Stimulated activated CD8-positive, alpha-beta memory T cell treated with anti-CD3 and anti-CD28 coated beads, Interleukin-12 subunit alpha, Interleukin-12 subunit beta, amount 100 ng/mL, for 24 hours (primary cell): ENCODE data around the gene CAMK2B.
A peak's percentile ranks its signal among the peaks of the same experiment; 100 is the strongest.

ENCODE experiments used
- DNase-seq: peaks from one replicate; pipeline ENCODE4 v3.0.0-alpha.2; 2020; ENCODE audit errors: extremely low read depth

The CAMK2B gene

GRCh38 chr7:44329888-44330287 lies 4.5 kb upstream of the CAMK2B start:
- DNase-seq, result no peak

DNA sequence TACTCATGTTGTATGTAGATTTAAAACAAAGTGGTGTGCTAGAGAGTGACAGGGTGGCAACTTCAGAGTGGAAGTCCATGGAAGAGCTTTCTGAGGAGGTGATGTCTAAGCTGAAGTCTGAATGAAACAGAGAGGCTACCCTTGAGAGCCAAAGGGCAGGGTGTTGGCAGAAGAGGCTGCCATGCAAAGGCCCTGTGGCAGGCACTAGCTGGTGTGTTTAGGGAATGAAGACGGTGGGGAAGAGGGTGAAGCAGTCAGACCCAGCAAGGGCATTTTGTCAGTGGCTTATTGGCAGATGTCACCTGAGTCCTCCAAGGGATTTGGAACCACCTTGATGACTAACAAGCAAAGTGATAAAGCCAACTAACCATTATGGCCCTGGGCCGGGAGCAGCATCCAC lies 3.7 kb upstream of the CAMK2B start:
- DNase-seq, result no peak

- DNase-seq, result no peak
Observed at GRCh38 chr7:44327981-44328380, 2.6 kb upstream of the CAMK2B start.

DNA sequence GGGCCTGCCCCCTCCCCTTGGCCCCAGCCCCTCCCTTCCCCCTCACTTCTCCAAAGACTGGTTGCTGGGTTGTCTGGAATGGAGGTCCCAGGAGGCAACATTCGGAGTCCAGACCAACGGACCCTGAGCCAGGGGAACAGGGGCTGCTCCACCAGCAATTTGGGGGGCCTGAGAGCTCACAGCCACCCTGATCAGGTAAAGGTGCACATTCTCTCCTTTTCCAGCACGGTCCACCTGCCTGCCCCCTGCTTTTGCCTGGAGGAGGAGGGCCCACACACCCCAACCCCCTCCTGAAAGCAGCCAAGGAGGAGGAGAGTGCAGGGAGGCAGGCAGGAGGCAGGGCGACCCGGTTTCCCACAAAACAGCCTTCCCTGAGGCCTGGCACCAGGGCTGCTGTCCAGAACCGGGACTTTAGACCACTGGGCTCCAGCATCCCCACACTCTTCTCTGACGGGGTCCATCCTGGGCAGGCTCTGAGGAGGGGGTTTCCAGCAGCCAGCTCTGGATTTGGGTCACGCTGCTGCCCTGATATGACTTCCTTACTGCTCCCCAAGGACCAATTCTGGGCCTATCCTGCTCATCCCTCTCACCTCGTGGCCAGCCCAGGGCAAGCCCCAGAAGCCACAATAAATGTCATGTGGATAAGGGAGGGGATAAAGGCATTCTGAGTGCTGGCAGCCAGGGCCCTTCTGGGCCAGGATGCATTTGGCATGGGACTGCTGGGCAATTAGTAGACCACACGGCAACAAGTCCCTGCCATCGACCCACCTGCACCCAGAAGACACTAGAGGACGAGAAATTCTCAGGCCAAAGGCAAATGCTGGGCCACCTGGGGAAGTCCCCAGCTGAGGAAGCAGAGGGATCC lies 1.1 kb upstream of the CAMK2B start:
- no peak for DNase-seq

DNA sequence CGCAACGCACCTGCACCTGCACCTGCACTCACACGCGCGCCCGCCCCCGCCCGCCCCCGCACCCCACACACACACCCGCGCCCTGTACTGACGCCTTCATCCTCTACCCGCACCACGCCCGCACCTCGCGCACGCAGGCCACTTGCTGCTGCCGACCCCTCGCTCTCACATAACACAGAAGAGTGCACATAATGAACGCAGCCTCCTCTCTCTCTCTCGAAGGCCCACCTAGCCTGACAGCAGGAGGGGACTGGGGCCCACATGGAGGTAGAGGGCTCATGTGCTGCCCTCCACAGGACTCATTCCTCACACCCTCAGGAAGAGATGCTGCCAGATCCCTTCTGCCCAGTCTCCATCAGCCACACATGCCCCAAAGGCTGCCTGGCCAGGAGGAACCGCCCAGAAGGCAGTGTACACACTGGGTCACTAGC lies 432 bp upstream of the CAMK2B start:
- DNase-seq, result no peak

- no peak for DNase-seq
Observed at GRCh38 chr7:44324481-44325200, 753 bp downstream of the CAMK2B start.

DNA sequence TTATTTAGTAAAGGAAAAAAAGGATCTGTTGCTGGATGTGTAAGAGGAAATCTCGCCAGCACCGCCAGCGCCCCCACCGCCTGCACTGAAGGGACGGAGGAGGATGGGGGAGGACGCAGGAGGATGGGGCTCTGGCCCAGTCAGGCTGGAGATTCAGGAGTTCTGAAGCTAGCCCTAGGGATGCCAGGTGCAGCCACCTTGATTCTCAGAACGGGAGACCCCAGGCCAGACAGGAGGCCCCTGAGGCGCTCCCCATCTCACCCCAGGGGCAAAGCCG lies 1.3 kb downstream of the CAMK2B start:
- no peak for DNase-seq

DNA sequence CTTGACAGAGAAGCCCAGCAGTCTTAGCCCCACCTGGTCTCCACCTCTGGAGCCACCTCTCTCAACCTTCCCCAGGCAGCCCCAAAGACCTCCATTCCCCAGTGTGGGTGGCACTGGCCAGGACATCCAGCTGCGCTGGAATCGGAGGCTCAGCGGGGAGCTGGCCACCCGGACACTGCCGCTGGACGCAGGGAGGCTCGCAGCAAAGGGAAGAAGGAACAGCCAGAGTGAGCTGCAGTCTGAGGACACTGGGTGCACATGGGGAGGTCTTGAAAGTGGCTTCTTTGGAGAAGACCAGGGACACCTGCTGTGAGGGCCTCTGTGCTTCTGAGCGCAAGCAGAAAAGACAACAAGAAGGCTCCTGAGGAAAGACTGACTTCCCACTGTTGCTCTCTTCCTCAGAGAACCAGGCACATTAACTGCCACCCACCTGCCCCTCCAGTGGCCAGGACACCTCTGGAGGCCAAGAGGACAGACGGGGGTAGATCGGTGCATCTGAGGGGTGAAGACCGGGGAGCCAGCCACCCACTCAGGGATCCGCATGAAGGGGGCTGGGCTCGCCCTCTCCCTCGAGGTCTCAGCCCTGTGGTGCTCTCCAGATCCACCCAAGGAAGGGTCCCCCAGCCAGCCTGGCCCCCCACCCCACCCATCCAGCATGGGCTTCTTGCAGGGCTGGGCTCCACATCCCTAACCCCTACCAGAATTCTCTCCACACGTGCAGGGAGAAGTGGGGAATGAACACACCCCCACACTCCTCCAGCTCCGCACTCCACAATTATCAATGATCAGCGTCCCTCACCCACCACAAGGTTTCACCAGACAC lies 1.8 kb downstream of the CAMK2B start:
- DNase-seq, result no peak

GRCh38 chr7:44322631-44323363 lies 2.6 kb downstream of the CAMK2B start:
- DNase-seq, result no peak

GRCh38 chr7:44321796-44322195 lies 3.6 kb downstream of the CAMK2B start:
- DNase-seq, result no peak

DNA sequence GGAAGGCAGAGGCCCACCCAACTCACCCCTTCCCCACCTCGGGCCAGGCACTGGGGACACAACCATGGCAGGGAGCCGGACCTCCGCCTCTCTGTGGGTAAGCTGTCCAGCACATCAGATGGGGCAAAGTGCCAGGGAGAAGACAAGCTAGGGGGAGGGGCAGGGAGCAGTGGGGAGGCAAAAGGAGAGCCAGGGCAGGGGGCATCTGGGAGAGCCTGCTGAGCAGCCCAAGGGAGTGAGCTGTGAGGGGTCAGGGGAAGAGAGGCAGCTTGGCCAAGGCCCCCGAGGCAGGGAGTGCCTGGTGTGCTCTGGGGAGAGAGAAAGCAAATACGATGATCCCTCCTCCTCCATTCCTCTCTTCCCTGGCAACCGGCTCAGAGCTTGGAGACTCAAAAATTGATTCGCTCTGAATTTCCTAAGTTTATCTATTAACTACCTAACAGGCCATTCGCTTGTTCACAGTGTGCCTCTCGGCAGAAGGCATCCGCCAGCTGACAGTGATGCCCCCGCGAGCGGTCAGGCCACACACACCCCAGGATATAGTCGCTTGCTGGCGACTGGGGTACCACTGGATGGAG lies 4.5 kb downstream of the CAMK2B start:
- no peak for DNase-seq

- DNase-seq, result no peak
Observed at GRCh38 chr7:44320141-44320540, 5.3 kb downstream of the CAMK2B start.

DNA sequence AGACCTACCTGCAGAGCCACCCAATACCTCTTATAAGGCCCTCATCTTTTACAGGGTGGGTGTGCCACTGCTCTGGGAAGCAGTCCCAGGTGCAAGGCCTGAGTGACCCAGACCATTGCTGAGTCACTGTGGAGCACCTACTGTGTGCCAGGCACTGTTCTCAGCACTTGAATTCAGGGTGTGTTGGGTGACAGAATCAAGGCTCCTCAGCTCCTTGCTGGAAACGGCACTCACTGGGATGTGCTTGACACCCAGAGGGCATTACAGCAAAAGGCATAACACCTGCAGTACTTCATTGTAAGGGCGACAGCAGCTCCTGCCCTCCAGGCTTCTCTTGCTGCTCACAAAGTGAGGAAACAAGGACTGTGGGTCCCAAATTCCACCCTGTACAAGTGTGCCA lies 7.1 kb downstream of the CAMK2B start:
- DNase-seq, result no peak

DNA sequence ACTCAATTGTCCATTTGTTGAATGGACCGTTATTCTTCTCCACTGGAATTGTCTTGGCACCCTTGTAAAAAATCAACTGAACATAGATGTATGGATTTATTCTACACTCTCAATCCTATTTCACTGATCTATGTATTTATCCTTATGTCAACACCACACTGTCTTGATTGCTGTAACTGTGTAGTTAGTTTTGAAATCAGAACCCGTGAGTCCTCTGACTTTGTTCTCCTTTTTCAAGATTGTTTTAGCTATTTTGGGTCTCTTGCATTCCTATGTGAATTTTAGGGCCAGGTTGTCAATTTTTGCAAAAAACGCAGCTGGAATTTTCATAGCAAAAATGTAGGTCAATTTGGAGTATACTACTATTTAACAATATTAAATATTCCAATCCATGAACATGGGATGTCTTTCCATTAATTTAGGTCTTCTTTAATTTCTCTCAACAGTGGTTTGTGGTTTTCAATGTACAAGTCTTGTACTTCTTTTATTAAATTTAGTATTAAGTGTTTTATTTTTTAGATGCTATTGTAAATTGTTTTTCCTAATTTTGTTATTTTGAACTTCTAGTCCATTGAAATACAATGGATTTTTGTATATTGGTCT lies 10.0 kb downstream of the CAMK2B start:
- no peak for DNase-seq

DNA sequence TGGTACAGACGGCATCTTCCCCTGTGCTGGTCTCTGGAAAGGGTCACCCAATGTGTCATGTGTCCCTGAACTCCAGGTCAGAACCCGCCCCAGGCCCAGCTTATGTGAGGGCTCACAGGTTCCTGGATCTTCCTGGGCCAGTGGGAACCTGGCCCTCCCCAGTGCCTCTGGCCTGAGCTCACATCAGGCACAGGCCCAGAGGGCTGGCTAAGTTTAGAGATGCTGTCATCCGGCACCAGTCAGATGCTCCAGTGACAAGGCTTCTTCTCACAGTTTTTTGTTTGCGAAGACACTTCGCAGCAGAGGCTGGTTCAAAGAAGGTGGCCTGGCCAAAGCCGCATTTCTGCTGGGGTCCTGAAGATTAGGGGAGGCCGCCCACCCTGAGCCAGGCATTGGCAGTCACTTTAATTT lies 11.8 kb downstream of the CAMK2B start:
- no peak for DNase-seq

DNA sequence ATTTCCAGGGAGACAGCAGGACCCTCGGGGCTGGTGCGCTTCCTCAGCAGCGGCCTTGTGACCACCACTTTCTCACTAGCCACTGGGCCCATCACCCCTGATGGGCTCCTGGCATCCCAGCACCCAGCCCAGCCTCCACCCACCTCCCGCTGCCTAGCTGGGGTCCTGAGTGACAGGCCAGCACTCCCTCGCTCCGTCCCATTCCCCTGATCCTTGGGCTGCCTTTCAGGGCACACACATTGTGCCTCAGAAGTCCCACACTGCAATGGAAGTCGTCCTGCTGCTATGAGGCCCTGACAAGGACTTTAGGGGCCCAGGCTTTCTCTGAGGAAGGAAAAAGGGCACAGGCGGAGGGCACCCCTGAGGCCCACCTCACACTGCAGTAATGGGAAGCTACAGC lies 12.4 kb downstream of the CAMK2B start:
- DNase-seq, result no peak

DNA sequence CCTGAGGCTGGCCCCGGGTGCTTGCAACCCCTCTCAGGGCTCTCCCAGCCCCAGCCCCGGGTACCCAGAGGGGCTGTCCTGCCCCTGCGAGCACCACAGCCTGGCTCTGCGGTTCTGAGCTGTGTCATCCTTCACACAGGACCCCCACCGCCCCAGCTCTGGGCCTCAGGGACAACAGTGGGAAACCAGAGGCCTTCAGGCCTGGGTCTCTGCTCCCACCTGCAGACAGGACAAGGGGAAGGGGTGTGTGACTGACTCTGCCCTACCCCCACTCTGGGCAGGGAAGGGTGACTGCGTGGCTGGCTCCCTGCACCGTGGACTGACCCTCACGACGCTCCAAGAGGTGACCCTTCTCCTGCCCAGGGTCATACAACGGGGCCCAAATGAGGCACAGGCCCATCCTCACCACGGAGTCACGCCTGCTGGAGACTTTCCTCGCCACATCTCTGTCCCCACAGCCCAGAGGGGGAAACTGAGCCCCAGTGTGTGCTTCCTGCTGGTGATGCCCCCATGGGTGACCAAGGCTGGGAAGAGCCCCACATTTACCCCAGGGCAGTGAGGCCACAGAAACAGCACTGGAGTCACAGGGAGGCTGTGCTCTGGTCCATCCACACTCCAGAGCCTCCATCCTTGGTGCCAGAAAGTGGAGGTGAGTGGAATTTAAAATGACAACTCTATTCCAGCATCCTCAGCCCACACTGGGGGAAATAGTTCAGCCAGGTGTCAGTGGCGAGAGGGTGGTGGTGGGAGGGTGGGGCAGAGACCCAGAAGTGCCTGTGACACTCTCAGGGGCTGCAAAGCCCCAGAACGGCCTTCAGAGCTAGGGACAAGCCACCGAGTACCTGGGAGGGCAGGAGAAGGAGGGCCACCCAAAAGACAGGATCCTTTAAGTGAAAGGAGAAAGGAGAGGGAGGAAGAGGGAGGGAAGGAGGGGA lies 13.6 kb downstream of the CAMK2B start:
- DNase-seq, result no peak

DNA sequence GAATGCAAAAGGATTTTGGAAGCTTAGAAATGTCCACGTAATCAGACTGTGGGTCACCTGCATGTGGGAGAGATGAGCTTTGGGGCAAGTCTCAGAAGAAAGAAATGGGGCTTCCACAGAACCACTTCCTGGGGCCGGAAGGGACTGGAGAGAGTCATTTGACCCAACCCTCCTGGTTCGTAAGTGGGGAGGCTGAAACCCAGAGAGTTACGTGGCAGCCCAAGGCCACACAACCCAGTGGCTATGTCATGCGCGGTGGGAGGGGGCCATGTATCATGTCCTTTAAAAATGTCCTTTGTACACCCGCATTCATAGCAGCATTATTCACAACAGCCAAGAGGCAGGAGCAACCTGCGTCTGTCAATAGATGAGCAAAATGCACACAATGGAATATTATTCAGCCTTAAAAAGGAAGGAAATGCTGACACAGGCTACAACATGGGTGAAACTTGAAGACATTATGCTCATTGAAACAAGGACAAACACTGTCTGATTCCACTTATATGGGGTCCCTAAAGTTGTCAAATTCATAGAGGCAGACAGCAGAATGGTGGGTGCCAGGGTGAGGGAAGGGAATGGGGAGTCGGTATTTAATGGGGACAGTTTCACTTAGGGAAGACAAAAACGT lies 15.1 kb downstream of the CAMK2B start:
- no peak for DNase-seq

DNA sequence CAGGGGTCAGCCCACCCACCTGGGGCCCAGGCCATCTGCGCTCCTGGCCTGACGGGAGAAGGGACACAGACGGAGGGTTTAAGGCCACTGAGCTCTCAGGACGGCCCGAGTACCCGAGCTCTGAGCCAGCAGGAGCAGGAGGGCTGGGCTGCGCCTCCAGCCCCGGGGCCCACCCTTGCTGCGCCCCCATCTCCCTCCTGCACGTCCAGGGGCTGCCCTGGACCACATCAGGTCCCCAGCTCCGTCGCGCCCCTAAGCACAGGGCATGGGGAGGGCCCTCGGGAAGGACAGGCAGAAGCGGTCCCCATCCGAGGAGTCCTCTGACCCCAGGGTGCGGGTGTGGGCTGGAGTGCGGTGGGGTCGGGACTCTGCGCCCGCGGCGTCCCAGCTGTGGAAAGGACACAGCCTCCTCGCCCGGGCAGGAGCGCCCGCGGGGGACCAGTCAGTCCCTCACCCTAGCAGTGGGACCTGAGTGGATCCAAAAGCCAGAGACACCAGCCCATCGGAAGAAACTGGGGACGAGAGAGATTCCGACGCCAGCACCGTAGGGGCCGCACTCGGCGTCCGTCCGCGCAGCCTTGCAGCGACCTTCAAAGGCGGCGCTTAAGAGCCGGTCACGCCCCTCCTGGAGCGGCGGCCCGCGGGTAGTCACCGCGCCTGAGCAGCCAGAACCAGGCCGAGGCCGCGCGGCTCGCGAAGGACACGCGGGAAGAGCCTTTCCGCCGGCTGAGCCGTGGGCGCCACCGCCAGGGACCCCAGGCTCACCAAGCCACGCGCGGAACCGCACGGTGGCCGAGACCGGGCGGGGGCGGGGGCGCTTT lies 15.9 kb downstream of the CAMK2B start:
- peak; percentile 16 for DNase-seq
